ENCODE data around the gene PPP3CA.

The PPP3CA gene

GRCh38 chr4:101329592-101329991 is 17.7 kb downstream of the PPP3CA start:
- Histone ChIP-seq H3K27me3 (ENCODE audit: control insufficient read depth in 1 of 2, insufficient read depth in 2 of 2, low read length in 2 of 2) (no peaks in the 10 kb centered on the region), H3K4me3 (ENCODE audit: low read depth in 1 of 2, low read length in 2 of 2) (no peak overlapping the region), H3K9me3 (ENCODE audit: low read length) (no peaks in the 10 kb centered on the region), H3K4me1 (ENCODE audit: insufficient read depth, low read length) (peaks cover 14% of the 10 kb centered on the region), H3K9ac (ENCODE audit: low read length) (no peak overlapping the region), H3K36me3 (ENCODE audit: insufficient read depth, low read length) (no peaks in the 10 kb centered on the region), H3K27ac (ENCODE audit: low read depth, low read length) (no peak overlapping the region)

GRCh38 chr4:101328063-101328602 is 19.2 kb downstream of the PPP3CA start:
- H3K36me3 ChIP-seq (ENCODE audit: insufficient read depth, low read length) = no peaks in the 10 kb centered on the region
- no peaks in the 10 kb centered on the region for H3K27me3 ChIP-seq (ENCODE audit: control insufficient read depth in 1 of 2, insufficient read depth in 2 of 2, low read length in 2 of 2)
- H3K9me3 ChIP-seq (ENCODE audit: low read length) = no peaks in the 10 kb centered on the region
- peaks cover 14% of the 10 kb centered on the region for H3K4me1 ChIP-seq (ENCODE audit: insufficient read depth, low read length)
- H3K4me3 ChIP-seq (ENCODE audit: low read depth in 1 of 2, low read length in 2 of 2) = no peak overlapping the region
- H3K9ac ChIP-seq (ENCODE audit: low read length) = no peak overlapping the region
- no peak overlapping the region for H3K27ac ChIP-seq (ENCODE audit: low read depth, low read length)

GRCh38 chr4:101326576-101326975 is 20.8 kb downstream of the PPP3CA start:
- H3K4me3 ChIP-seq (ENCODE audit: low read depth in 1 of 2, low read length in 2 of 2) = no peak overlapping the region

GRCh38 chr4:101322743-101323142 is 24.6 kb downstream of the PPP3CA start:
- peaks cover 26% of the 10 kb centered on the region for H3K4me1 ChIP-seq (ENCODE audit: insufficient read depth, low read length)
- no peaks in the 10 kb centered on the region for H3K36me3 ChIP-seq (ENCODE audit: insufficient read depth, low read length)
- H3K4me3 ChIP-seq (ENCODE audit: low read depth in 1 of 2, low read length in 2 of 2) = no peak overlapping the region
- H3K27ac ChIP-seq (ENCODE audit: low read depth, low read length) = no peak overlapping the region
- no peak overlapping the region for H3K9ac ChIP-seq (ENCODE audit: low read length)
- H3K27me3 ChIP-seq (ENCODE audit: control insufficient read depth in 1 of 2, insufficient read depth in 2 of 2, low read length in 2 of 2) = no peaks in the 10 kb centered on the region
- no peaks in the 10 kb centered on the region for H3K9me3 ChIP-seq (ENCODE audit: low read length)

More at GRCh38 chr4:101326576-101326975, 20.8 kb downstream of the PPP3CA start:
- Histone ChIP-seq H3K36me3 (ENCODE audit: insufficient read depth, low read length) (no peaks in the 10 kb centered on the region), H3K27ac (ENCODE audit: low read depth, low read length) (no peak overlapping the region), H3K9me3 (ENCODE audit: low read length) (no peaks in the 10 kb centered on the region), H3K4me1 (ENCODE audit: insufficient read depth, low read length) (peaks cover 24% of the 10 kb centered on the region), H3K27me3 (ENCODE audit: control insufficient read depth in 1 of 2, insufficient read depth in 2 of 2, low read length in 2 of 2) (no peaks in the 10 kb centered on the region), H3K9ac (ENCODE audit: low read length) (no peak overlapping the region)

GRCh38 chr4:101321481-101322042 is 25.8 kb downstream of the PPP3CA start:
- Histone ChIP-seq H3K4me1 (ENCODE audit: insufficient read depth, low read length) (peaks cover 24% of the 10 kb centered on the region), H3K9ac (ENCODE audit: low read length) (no peak overlapping the region), H3K9me3 (ENCODE audit: low read length) (no peaks in the 10 kb centered on the region), H3K27ac (ENCODE audit: low read depth, low read length) (no peak overlapping the region), H3K27me3 (ENCODE audit: control insufficient read depth in 1 of 2, insufficient read depth in 2 of 2, low read length in 2 of 2) (no peaks in the 10 kb centered on the region), H3K36me3 (ENCODE audit: insufficient read depth, low read length) (no peaks in the 10 kb centered on the region), H3K4me3 (ENCODE audit: low read depth in 1 of 2, low read length in 2 of 2) (no peak overlapping the region)

- H3K4me3 ChIP-seq (ENCODE audit: low read depth in 1 of 2, low read length in 2 of 2) = no peak overlapping the region
- H3K27me3 ChIP-seq (ENCODE audit: control insufficient read depth in 1 of 2, insufficient read depth in 2 of 2, low read length in 2 of 2) = no peaks in the 10 kb centered on the region
- no peak overlapping the region for H3K9ac ChIP-seq (ENCODE audit: low read length)
- H3K9me3 ChIP-seq (ENCODE audit: low read length) = no peaks in the 10 kb centered on the region
- no peaks in the 10 kb centered on the region for H3K36me3 ChIP-seq (ENCODE audit: insufficient read depth, low read length)
- peaks cover 11% of the 10 kb centered on the region for H3K4me1 ChIP-seq (ENCODE audit: insufficient read depth, low read length)
- H3K27ac ChIP-seq (ENCODE audit: low read depth, low read length) = no peak overlapping the region
Measured at GRCh38 chr4:101315786-101316185, 31.5 kb downstream of the PPP3CA start.

- no peak overlapping the region for H3K27ac ChIP-seq (ENCODE audit: low read depth, low read length)
- H3K4me1 ChIP-seq (ENCODE audit: insufficient read depth, low read length) = peaks cover 6% of the 10 kb centered on the region
- H3K36me3 ChIP-seq (ENCODE audit: insufficient read depth, low read length) = no peaks in the 10 kb centered on the region
- no peaks in the 10 kb centered on the region for H3K27me3 ChIP-seq (ENCODE audit: control insufficient read depth in 1 of 2, insufficient read depth in 2 of 2, low read length in 2 of 2)
- no peak overlapping the region for H3K4me3 ChIP-seq (ENCODE audit: low read depth in 1 of 2, low read length in 2 of 2)
- no peaks in the 10 kb centered on the region for H3K9me3 ChIP-seq (ENCODE audit: low read length)
- no peak overlapping the region for H3K9ac ChIP-seq (ENCODE audit: low read length)
Measured at GRCh38 chr4:101315041-101315440, 32.3 kb downstream of the PPP3CA start.

- no peaks in the 10 kb centered on the region for H3K27me3 ChIP-seq (ENCODE audit: control insufficient read depth in 1 of 2, insufficient read depth in 2 of 2, low read length in 2 of 2)
- H3K9ac ChIP-seq (ENCODE audit: low read length) = no peak overlapping the region
- H3K9me3 ChIP-seq (ENCODE audit: low read length) = no peaks in the 10 kb centered on the region
- H3K36me3 ChIP-seq (ENCODE audit: insufficient read depth, low read length) = no peaks in the 10 kb centered on the region
- peaks cover 23% of the 10 kb centered on the region for H3K4me1 ChIP-seq (ENCODE audit: insufficient read depth, low read length)
- H3K27ac ChIP-seq (ENCODE audit: low read depth, low read length) = no peak overlapping the region
- no peak overlapping the region for H3K4me3 ChIP-seq (ENCODE audit: low read depth in 1 of 2, low read length in 2 of 2)
Measured at GRCh38 chr4:101309925-101310324, 37.4 kb downstream of the PPP3CA start.

- peaks cover 21% of the 10 kb centered on the region for H3K4me1 ChIP-seq (ENCODE audit: insufficient read depth, low read length)
- no peak overlapping the region for H3K4me3 ChIP-seq (ENCODE audit: low read depth in 1 of 2, low read length in 2 of 2)
- no peak overlapping the region for H3K27ac ChIP-seq (ENCODE audit: low read depth, low read length)
- H3K36me3 ChIP-seq (ENCODE audit: insufficient read depth, low read length) = no peaks in the 10 kb centered on the region
- H3K9me3 ChIP-seq (ENCODE audit: low read length) = no peaks in the 10 kb centered on the region
- no peaks in the 10 kb centered on the region for H3K27me3 ChIP-seq (ENCODE audit: control insufficient read depth in 1 of 2, insufficient read depth in 2 of 2, low read length in 2 of 2)
- no peak overlapping the region for H3K9ac ChIP-seq (ENCODE audit: low read length)
Measured at GRCh38 chr4:101307899-101308298, 39.4 kb downstream of the PPP3CA start.

- Histone ChIP-seq H3K9ac (ENCODE audit: low read length) (no peak overlapping the region), H3K9me3 (ENCODE audit: low read length) (no peaks in the 10 kb centered on the region), H3K4me3 (ENCODE audit: low read depth in 1 of 2, low read length in 2 of 2) (no peak overlapping the region), H3K27ac (ENCODE audit: low read depth, low read length) (no peak overlapping the region), H3K36me3 (ENCODE audit: insufficient read depth, low read length) (no peaks in the 10 kb centered on the region), H3K4me1 (ENCODE audit: insufficient read depth, low read length) (peaks cover 20% of the 10 kb centered on the region), H3K27me3 (ENCODE audit: control insufficient read depth in 1 of 2, insufficient read depth in 2 of 2, low read length in 2 of 2) (no peaks in the 10 kb centered on the region)
Measured at GRCh38 chr4:101306764-101307615, 40.3 kb downstream of the PPP3CA start.

GRCh38 chr4:101306225-101306624 is 41.1 kb downstream of the PPP3CA start:
- Histone ChIP-seq H3K9me3 (ENCODE audit: low read length) (no peaks in the 10 kb centered on the region), H3K27me3 (ENCODE audit: control insufficient read depth in 1 of 2, insufficient read depth in 2 of 2, low read length in 2 of 2) (no peaks in the 10 kb centered on the region), H3K4me3 (ENCODE audit: low read depth in 1 of 2, low read length in 2 of 2) (no peak overlapping the region), H3K27ac (ENCODE audit: low read depth, low read length) (no peak overlapping the region), H3K4me1 (ENCODE audit: insufficient read depth, low read length) (peaks cover 20% of the 10 kb centered on the region), H3K9ac (ENCODE audit: low read length) (no peak overlapping the region), H3K36me3 (ENCODE audit: insufficient read depth, low read length) (no peaks in the 10 kb centered on the region)

All from muscle layer of colon (tissue), 2 donors.